Esophagus squamous epithelium (tissue), 4 donors: Measurements from ENCODE around the gene TOP3A.

ENCODE experiments used
- POLR2A ChIP-seq, 4 donors: fragments of 450-650 bp; IDR thresholded peaks; one replicate each; pipeline ENCODE4 v1.6.1; 2017; ENCODE audit warnings: antibody characterized with exemption in 4 of 4, mild to moderate bottlenecking in 4 of 4, moderate library complexity in 3 of 4
- TF ChIP-seq, protein P1 (sequence below), 6 experiments: fragments of 450-650 bp in 4 of 6; fragments of 200-600 bp in 2 of 6; sonication (generic) in 2 of 6; IDR thresholded peaks; one replicate each; pipeline ENCODE4 v1.5.1; 2016 to 2019; ENCODE audit warnings: antibody characterized with exemption in 6 of 6, mild to moderate bottlenecking in 4 of 6, moderate library complexity in 4 of 6

DNA sequence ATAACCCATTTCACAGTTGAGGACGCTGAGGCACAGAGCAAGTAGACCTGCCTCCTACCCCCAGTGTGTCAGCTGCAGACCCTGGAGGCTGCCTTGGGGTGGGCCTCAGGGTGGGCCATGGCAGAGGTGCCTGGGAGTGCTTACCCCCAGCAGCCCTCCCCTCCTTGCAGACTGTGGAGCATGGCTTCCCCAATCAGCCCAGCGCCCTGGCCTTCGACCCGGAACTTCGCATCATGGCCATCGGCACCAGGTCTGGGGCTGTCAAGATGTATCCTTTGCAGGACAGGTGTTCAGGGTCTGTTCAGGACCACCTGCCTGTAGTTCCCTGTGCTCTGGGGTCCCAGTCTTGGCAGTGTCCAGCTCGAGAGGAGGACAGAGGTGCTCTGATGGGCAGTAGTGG lies 85.0 kb downstream of the TOP3A start:
- TF ChIP-seq, protein P1, sequence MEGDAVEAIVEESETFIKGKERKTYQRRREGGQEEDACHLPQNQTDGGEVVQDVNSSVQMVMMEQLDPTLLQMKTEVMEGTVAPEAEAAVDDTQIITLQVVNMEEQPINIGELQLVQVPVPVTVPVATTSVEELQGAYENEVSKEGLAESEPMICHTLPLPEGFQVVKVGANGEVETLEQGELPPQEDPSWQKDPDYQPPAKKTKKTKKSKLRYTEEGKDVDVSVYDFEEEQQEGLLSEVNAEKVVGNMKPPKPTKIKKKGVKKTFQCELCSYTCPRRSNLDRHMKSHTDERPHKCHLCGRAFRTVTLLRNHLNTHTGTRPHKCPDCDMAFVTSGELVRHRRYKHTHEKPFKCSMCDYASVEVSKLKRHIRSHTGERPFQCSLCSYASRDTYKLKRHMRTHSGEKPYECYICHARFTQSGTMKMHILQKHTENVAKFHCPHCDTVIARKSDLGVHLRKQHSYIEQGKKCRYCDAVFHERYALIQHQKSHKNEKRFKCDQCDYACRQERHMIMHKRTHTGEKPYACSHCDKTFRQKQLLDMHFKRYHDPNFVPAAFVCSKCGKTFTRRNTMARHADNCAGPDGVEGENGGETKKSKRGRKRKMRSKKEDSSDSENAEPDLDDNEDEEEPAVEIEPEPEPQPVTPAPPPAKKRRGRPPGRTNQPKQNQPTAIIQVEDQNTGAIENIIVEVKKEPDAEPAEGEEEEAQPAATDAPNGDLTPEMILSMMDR (IDR thresholded peaks at IDR 0.05): no peak
- TF ChIP-seq POLR2A (IDR thresholded peaks at IDR 0.05): no peak
